GM21526 (cell line): ENCODE measurements around the gene NYNRIN.

Experiments
- ATAC-seq: cut with Tn5 transposase; IDR thresholded peaks from one replicate; pipeline ENCODE4 v1.9.1; 2021; ENCODE audit warnings: moderate library complexity; ENCODE audit not compliant: unreplicated experiment, low FRiP score

The NYNRIN gene

GRCh38 chr14:24429395-24430142, 30.8 kb downstream of the NYNRIN start, which contains the start of the genes CBLN3 and KHNYN:
Gene CBLN3, minus strand, starts transcription at chr14:24429668. Its CDS starts 614 bp downstream, at chr14:24429054.
Gene KHNYN, plus strand, starts transcription at chr14:24429954. Its CDS starts 777 bp downstream, at chr14:24430731.
- ATAC-seq, result peak; percentile 85

GRCh38 chr14:24430143-24430681, 31.4 kb downstream of the NYNRIN start:
- ATAC-seq, result peak; percentile 56

GRCh38 chr14:24430682-24431568, 32.1 kb downstream of the NYNRIN start:
- no peak for ATAC-seq

- ATAC-seq, result no peak
Observed at GRCh38 chr14:24431569-24432258, 32.9 kb downstream of the NYNRIN start.

GRCh38 chr14:24432259-24433131, 33.7 kb downstream of the NYNRIN start:
- ATAC-seq, result no peak

- ATAC-seq, result no peak
Observed at GRCh38 chr14:24434036-24434435, 35.2 kb downstream of the NYNRIN start.

- ATAC-seq, result no peak
Observed at GRCh38 chr14:24434676-24435075, 35.9 kb downstream of the NYNRIN start.

- ATAC-seq, result no peak
Observed at GRCh38 chr14:24435192-24435810, 36.5 kb downstream of the NYNRIN start.

- no peak for ATAC-seq
Observed at GRCh38 chr14:24435998-24436354, 37.2 kb downstream of the NYNRIN start.

- no peak for ATAC-seq
Observed at GRCh38 chr14:24436355-24437019, 37.7 kb downstream of the NYNRIN start.

- ATAC-seq, result no peak
Observed at GRCh38 chr14:24437020-24437735, 38.4 kb downstream of the NYNRIN start.

- ATAC-seq, result no peak
Observed at GRCh38 chr14:24437736-24438067, 38.9 kb downstream of the NYNRIN start.

GRCh38 chr14:24438223-24439097, 39.7 kb downstream of the NYNRIN start:
- ATAC-seq, result no peak

GRCh38 chr14:24439257-24439656, 40.5 kb downstream of the NYNRIN start:
- ATAC-seq, result no peak

- ATAC-seq, result no peak
Observed at GRCh38 chr14:24439830-24440605, 41.2 kb downstream of the NYNRIN start.

GRCh38 chr14:24440606-24441399, 42.0 kb downstream of the NYNRIN start:
- no peak for ATAC-seq
